H9 (cell line): ENCODE data around the gene PLXNC1. TPM values are rescaled to one million over a fixed set of nuclear protein-coding genes. Genes with fewer than 3 reads are reported as not detected.

ENCODE experiments used
- DNase-seq: peaks from one replicate; pipeline ENCODE4 v3.0.0-alpha.2; 2017
- H2AFZ ChIP-seq: one replicate; pipeline ENCODE4 v1.6.1; 2013; ENCODE audit warnings: mild to moderate bottlenecking, low read length, control low read depth, moderate library complexity
- H2AK5ac ChIP-seq: 2 replicates; pipeline ENCODE4 v1.6.1; 2013; ENCODE audit warnings: low read length, control low read depth, mixed read lengths; ENCODE audit not compliant: insufficient read length
- H2BK120ac ChIP-seq: one replicate; pipeline ENCODE4 v1.6.1; 2013; ENCODE audit warnings: low read depth, mild to moderate bottlenecking, low read length, control low read depth, inconsistent platforms; ENCODE audit not compliant: poor library complexity, severe bottlenecking
- H2BK12ac ChIP-seq: 2 replicates; pipeline ENCODE4 v1.6.1; 2013; ENCODE audit warnings: low read length, control low read depth, mixed read lengths, low read depth; ENCODE audit not compliant: insufficient read length
- H2BK15ac ChIP-seq: 2 replicates; pipeline ENCODE4 v1.6.1; 2013; ENCODE audit warnings: low read depth, low read length, control low read depth
- H2BK20ac ChIP-seq: one replicate; pipeline ENCODE4 v1.6.1; 2013; ENCODE audit warnings: low read depth, mild to moderate bottlenecking, low read length, control low read depth, inconsistent platforms; ENCODE audit not compliant: poor library complexity, severe bottlenecking
- H2BK5ac ChIP-seq: 2 replicates; pipeline ENCODE4 v1.6.1; 2013; ENCODE audit warnings: low read length, control low read depth, mixed read lengths; ENCODE audit not compliant: insufficient read length
- H3K14ac ChIP-seq: 2 replicates; pipeline ENCODE4 v1.6.1; 2013; ENCODE audit warnings: low read length, control low read depth; ENCODE audit not compliant: insufficient read depth
- H3K18ac ChIP-seq: 2 replicates; pipeline ENCODE4 v1.6.1; 2013; ENCODE audit warnings: low read depth, mild to moderate bottlenecking, mixed read lengths, low read length, control low read depth; ENCODE audit not compliant: insufficient read length
- H3K23ac ChIP-seq: 2 replicates; pipeline ENCODE4 v1.6.1; 2013; ENCODE audit warnings: low read length, control low read depth, mixed read lengths, low read depth; ENCODE audit not compliant: insufficient read length
- H3K23me2 ChIP-seq: 2 replicates; pipeline ENCODE4 v1.6.1; 2013; ENCODE audit warnings: low read depth, mild to moderate bottlenecking, mixed read lengths, low read length, control low read depth; ENCODE audit not compliant: insufficient read length, poor library complexity, severe bottlenecking
- H3K27ac ChIP-seq: 2 replicates; pipeline ENCODE4 v1.5.1; 2013; ENCODE audit warnings: low read length, control low read depth, mixed read lengths, low read depth; ENCODE audit not compliant: insufficient read length
- H3K27me3 ChIP-seq: 2 replicates; pipeline ENCODE4 v1.6.1; 2013; ENCODE audit warnings: low read length, control low read depth, inconsistent platforms; ENCODE audit not compliant: insufficient read depth
- H3K4ac ChIP-seq: 2 replicates; pipeline ENCODE4 v1.6.1; 2013; ENCODE audit warnings: low read depth, mild to moderate bottlenecking, control low read depth, inconsistent platforms, low read length, moderate library complexity
- H3K4me1 ChIP-seq: 2 replicates; pipeline ENCODE4 v1.6.1; 2013; ENCODE audit warnings: low read length, control low read depth, inconsistent platforms; ENCODE audit not compliant: insufficient read depth
- H3K4me2 ChIP-seq: 2 replicates; pipeline ENCODE4 v1.6.1; 2013; ENCODE audit warnings: low read length, control low read depth, mixed read lengths; ENCODE audit not compliant: insufficient read length, insufficient read depth
- H3K56ac ChIP-seq: 2 replicates; pipeline ENCODE4 v1.6.1; 2013; ENCODE audit warnings: low read depth, mild to moderate bottlenecking, mixed read lengths, low read length, control low read depth; ENCODE audit not compliant: insufficient read length
- H3K79me1 ChIP-seq: 2 replicates; pipeline ENCODE4 v1.6.1; 2013; ENCODE audit warnings: low read depth, mild to moderate bottlenecking, moderate library complexity, low read length, control low read depth, inconsistent platforms; ENCODE audit not compliant: insufficient read depth, poor library complexity, severe bottlenecking
- H3K79me2 ChIP-seq: 2 replicates; pipeline ENCODE4 v1.6.1; 2013; ENCODE audit warnings: low read length, control low read depth, inconsistent platforms; ENCODE audit not compliant: insufficient read depth
- H3K9ac ChIP-seq: 2 replicates; pipeline ENCODE4 v1.6.1; 2013; ENCODE audit warnings: low read length, control low read depth, mixed read lengths; ENCODE audit not compliant: insufficient read length; ENCODE audit errors: extremely low read depth
- H3K9me3 ChIP-seq: one replicate; pipeline ENCODE4 v1.6.1; 2013; ENCODE audit warnings: low read depth, low read length, inconsistent platforms; ENCODE audit not compliant: control insufficient read depth
- H3T11ph ChIP-seq: one replicate; pipeline ENCODE4 v1.6.1; 2013; ENCODE audit warnings: mild to moderate bottlenecking, low read length, control low read depth, inconsistent platforms
- H4K20me1 ChIP-seq: one replicate; pipeline ENCODE4 v1.6.1; 2013; ENCODE audit not compliant: control insufficient read depth, insufficient read length, insufficient read depth
- H4K5ac ChIP-seq: 2 replicates; pipeline ENCODE4 v1.6.1; 2013; ENCODE audit warnings: low read depth, mild to moderate bottlenecking, mixed read lengths, low read length, control low read depth; ENCODE audit not compliant: insufficient read length
- H4K8ac ChIP-seq: replicated peaks from 2 replicates; pipeline ENCODE4 v1.6.1; 2013; ENCODE audit warnings: low read length, control low read depth, mixed read lengths, low read depth; ENCODE audit not compliant: insufficient read length
- H4K91ac ChIP-seq: 2 replicates; pipeline ENCODE4 v1.6.1; 2013; ENCODE audit warnings: low read depth, mild to moderate bottlenecking, moderate library complexity, mixed read lengths, low read length, control low read depth; ENCODE audit not compliant: insufficient read length
- H3K27ac Mint-ChIP-seq, 3 experiments: 2 replicates in 2 of 3; 3 replicates in 1 of 3; pipeline ENCODE4 v1.8.0; 2020 to 2021; ENCODE audit warnings: mixed read lengths in 3 of 3, mild to moderate bottlenecking in 1 of 3, moderate library complexity in 1 of 3
- H3K27me3 Mint-ChIP-seq: 2 replicates; pipeline ENCODE4 v1.8.0; 2021; ENCODE audit warnings: low read depth, mild to moderate bottlenecking, moderate library complexity, mixed read lengths
- H3K36me3 Mint-ChIP-seq, 3 experiments: 2 replicates in 2 of 3; 3 replicates in 1 of 3; pipeline ENCODE4 v1.8.0; 2020 to 2021; ENCODE audit warnings: low read depth in 3 of 3, mixed read lengths in 3 of 3; ENCODE audit not compliant: insufficient read depth in 1 of 3
- H3K4me1 Mint-ChIP-seq, 2 experiments: 2 replicates each; pipeline ENCODE4 v1.8.0; 2020; ENCODE audit warnings: mixed read lengths in 2 of 2
- H3K4me3 Mint-ChIP-seq, 2 experiments: 2 replicates in 1 of 2; 3 replicates in 1 of 2; pipeline ENCODE4 v1.8.0; 2020 to 2021; ENCODE audit warnings: mild to moderate bottlenecking in 2 of 2, mixed read lengths in 2 of 2, moderate library complexity in 1 of 2
- H3K9me3 Mint-ChIP-seq, 2 experiments: 2 replicates in 1 of 2; 3 replicates in 1 of 2; pipeline ENCODE4 v1.8.0; 2020; ENCODE audit warnings: mild to moderate bottlenecking in 2 of 2, mixed read lengths in 2 of 2, moderate library complexity in 1 of 2
- CTCF ChIP-seq: fragments of 200-600 bp; sonication (generic); conservative IDR thresholded peaks from 3 replicates; pipeline ENCODE4 v1.8.0; 2021; ENCODE audit warnings: antibody characterized with exemption, mild to moderate bottlenecking
- WGBS: extraction: QIAGEN DNeasy Blood & Tissue Kit; methylation state at CpG from one replicate; pipeline ENCODE4 v1.1.7; 2013; ENCODE audit warnings: missing lambda C conversion rate, low lambda C conversion rate, mixed read lengths; ENCODE audit not compliant: insufficient read length; ENCODE audit errors: extremely low coverage; 5-methylcytosine and 5-hydroxymethylcytosine counted together
- total RNA-seq: library from RNA; stranded (reverse); gene quantifications from 2 replicates; pipeline ENCODE4 v1.2.1, GENCODE V29; 2021

PLXNC1 gene
- total RNA-seq, 1 experiment from 2014 or later, result 1.2 TPM

GRCh38 chr12:94261119-94261518, 112.7 kb downstream of the PLXNC1 start:
- Histone ChIP-seq H4K8ac (no peak overlapping the region), H2BK12ac (no peak overlapping the region), H3K79me1 (no peaks in the 10 kb centered on the region), H3K9ac (no peak overlapping the region), H3K4me2 (peak overlapping the region; percentile 23), H3K27ac (peak overlapping the region; percentile 81), H3K56ac (no peak overlapping the region), H3K9me3 (no peaks in the 10 kb centered on the region), H4K5ac (no peak overlapping the region), H2BK20ac (no peak overlapping the region), H2AFZ (no peak overlapping the region), H2BK5ac (no peak overlapping the region), H3K23me2 (no peaks in the 10 kb centered on the region), H3K4me1 (peaks cover 18% of the 10 kb centered on the region; the same call in 1 of the 2 replicates), H3K18ac (no peak overlapping the region), H2BK15ac (no peak overlapping the region), H3K4ac (no peak overlapping the region), H2AK5ac (no peak overlapping the region), H3K27me3 (no peaks in the 10 kb centered on the region), H2BK120ac (no peak overlapping the region), H3K23ac (no peak overlapping the region), H3K79me2 (no peaks in the 10 kb centered on the region), H4K20me1 (no peaks in the 10 kb centered on the region), H3K14ac (no peak overlapping the region), H3T11ph (no peak overlapping the region), H4K91ac (no peak overlapping the region)
- TF ChIP-seq CTCF, result no peak
- DNase-seq, result peak; percentile 76
- Mint-ChIP-seq H3K9me3 (peaks cover 0 to 2% of the 10 kb centered on the region in 2 experiments; a peak in 2 of 5 replicates), H3K27me3 (peaks cover 13% of the 10 kb centered on the region), H3K4me1 (peaks cover 53 to 67% of the 10 kb centered on the region in 2 experiments), H3K27ac (peak overlapping the region; percentile 73 to 99 (median 99)), H3K4me3 (0 out of 5 replicates have a peak overlapping the region, but pooled peaks of 1 of the 2 experiments have one; percentile 56), H3K36me3 (peaks cover 0 to 9% (median 4%) of the 10 kb centered on the region in 3 experiments; a peak in 4 of 7 replicates)
- WGBS, result no CpG with 5 or more reads among the region's 2 CpGs
